ENCODE results near the gene HTR7. TPM values are rescaled to one million over a fixed set of nuclear protein-coding genes. Genes with fewer than 3 reads are reported as not detected.

HTR7 gene
- total RNA-seq, 1 donor from 2014 or later, result 0.74 TPM

- Histone ChIP-seq H3K9me3 (no peaks in the 10 kb centered on the region), H3K27me3 (no peaks in the 10 kb centered on the region), H3K27ac (no peak overlapping the region), H3K36me3 (no peaks in the 10 kb centered on the region), H3K4me3 (no peak overlapping the region), H3K4me1 (no peaks in the 10 kb centered on the region)
- TF ChIP-seq POLR2A (IDR thresholded peaks at IDR 0.05) (no peak), POLR2AphosphoS5 (IDR thresholded peaks at IDR 0.05; ENCODE audit: insufficient read depth in 1 of 2, low read depth in 1 of 2) (no peak), CTCF (IDR thresholded peaks at IDR 0.05) (no peak)
- no peak for DNase-seq (ENCODE audit: extremely low spot score in 2 of 2)
- intact Hi-C loops (cut with DNase I), result no loop called here
Observed at GRCh38 chr10:90806677-90807076, 51.2 kb downstream of the HTR7 start.

GRCh38 chr10:90805206-90805605, 52.6 kb downstream of the HTR7 start:
- no peak overlapping the region for H3K4me3 ChIP-seq
- H3K36me3 ChIP-seq, result no peaks in the 10 kb centered on the region
- no peaks in the 10 kb centered on the region for H3K4me1 ChIP-seq
- H3K27ac ChIP-seq, result no peak overlapping the region
- no peaks in the 10 kb centered on the region for H3K9me3 ChIP-seq
- DNase-seq (ENCODE audit: extremely low spot score in 2 of 2), result no peak
- no peaks in the 10 kb centered on the region for H3K27me3 ChIP-seq
- intact Hi-C loops (cut with DNase I), result no loop called here
- TF ChIP-seq POLR2AphosphoS5 (IDR thresholded peaks at IDR 0.05; ENCODE audit: insufficient read depth in 1 of 2, low read depth in 1 of 2), result no peak
- TF ChIP-seq CTCF (IDR thresholded peaks at IDR 0.05), result no peak
- no peak for TF ChIP-seq POLR2A (IDR thresholded peaks at IDR 0.05)

- Histone ChIP-seq H3K36me3 (no peaks in the 10 kb centered on the region), H3K27me3 (no peaks in the 10 kb centered on the region), H3K4me3 (no peak overlapping the region), H3K27ac (no peak overlapping the region), H3K4me1 (no peaks in the 10 kb centered on the region), H3K9me3 (no peaks in the 10 kb centered on the region)
- no peak for TF ChIP-seq POLR2A (IDR thresholded peaks at IDR 0.05)
- no peak for TF ChIP-seq CTCF (IDR thresholded peaks at IDR 0.05)
- TF ChIP-seq POLR2AphosphoS5 (IDR thresholded peaks at IDR 0.05; ENCODE audit: insufficient read depth in 1 of 2, low read depth in 1 of 2), result no peak
- intact Hi-C loops (cut with DNase I), result no loop called here
- no peak for DNase-seq (ENCODE audit: extremely low spot score in 2 of 2)
Observed at GRCh38 chr10:90804354-90804753, 53.5 kb downstream of the HTR7 start.

- no peak for DNase-seq (ENCODE audit: extremely low spot score in 2 of 2)
- intact Hi-C loops (cut with DNase I), result no loop called here
Observed at GRCh38 chr10:90801608-90802007, 56.2 kb downstream of the HTR7 start.

More at GRCh38 chr10:90801608-90802007, 56.2 kb downstream of the HTR7 start:
- no peaks in the 10 kb centered on the region for H3K36me3 ChIP-seq
- no peaks in the 10 kb centered on the region for H3K9me3 ChIP-seq
- H3K4me1 ChIP-seq, result no peaks in the 10 kb centered on the region
- H3K27ac ChIP-seq, result no peak overlapping the region
- no peaks in the 10 kb centered on the region for H3K27me3 ChIP-seq
- no peak overlapping the region for H3K4me3 ChIP-seq
- TF ChIP-seq POLR2A (IDR thresholded peaks at IDR 0.05) (no peak), CTCF (IDR thresholded peaks at IDR 0.05) (no peak), POLR2AphosphoS5 (IDR thresholded peaks at IDR 0.05; ENCODE audit: insufficient read depth in 1 of 2, low read depth in 1 of 2) (no peak)
